Measurements from ENCODE around the gene MBNL1.
A peak's percentile ranks its signal among the peaks of the same experiment; 100 is the strongest.
"Not testable (repeated sequence)": the region's sequence is repeated elsewhere in the genome, so short reads cannot be mapped to it uniquely, and the experiment has no call there.

MBNL1 gene

GRCh38 chr3:152416808-152417580, 148.3 kb downstream of the MBNL1 start:
- no peak for DNase-seq

DNA sequence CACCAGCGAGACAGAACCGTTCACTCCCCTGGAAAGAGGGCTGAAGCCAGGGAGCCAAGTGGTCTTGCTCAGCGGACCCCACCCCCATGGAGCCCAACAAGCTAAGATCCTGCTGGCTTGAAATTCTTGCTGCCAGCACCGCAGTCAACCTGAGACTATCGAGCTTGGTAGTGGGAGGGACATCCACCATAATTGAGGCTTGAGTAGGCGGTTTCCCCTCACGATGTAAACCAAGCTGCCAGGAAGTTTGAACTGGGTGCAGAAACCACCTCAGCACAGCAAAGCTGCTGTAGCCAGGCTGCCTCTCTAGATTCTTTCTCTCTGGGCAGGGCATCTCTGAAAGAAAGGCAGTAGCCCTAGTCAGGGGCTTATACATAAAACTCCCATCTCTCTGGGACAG, 151.0 kb downstream of the MBNL1 start:
- no peak for DNase-seq

DNA sequence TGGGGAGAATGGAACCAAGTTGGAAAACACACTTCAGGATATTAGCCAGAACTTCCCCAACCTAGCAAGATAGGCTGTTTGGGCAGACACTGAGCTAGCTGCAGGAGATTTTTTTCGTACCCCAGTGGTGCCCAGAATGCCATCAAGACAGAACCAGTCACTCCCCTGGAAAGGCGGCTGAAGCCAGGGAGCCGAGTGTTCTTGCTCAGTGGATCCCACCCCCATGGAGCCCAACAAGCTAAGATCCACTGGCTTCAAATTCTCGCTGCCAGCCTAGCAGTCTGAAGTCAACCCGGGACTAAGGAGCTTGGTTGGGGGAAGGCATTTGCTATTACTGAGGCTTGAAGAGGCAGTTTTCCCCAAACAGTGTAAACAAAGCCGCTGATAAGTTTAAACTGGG, 152.4 kb downstream of the MBNL1 start:
- no peak for DNase-seq

DNA sequence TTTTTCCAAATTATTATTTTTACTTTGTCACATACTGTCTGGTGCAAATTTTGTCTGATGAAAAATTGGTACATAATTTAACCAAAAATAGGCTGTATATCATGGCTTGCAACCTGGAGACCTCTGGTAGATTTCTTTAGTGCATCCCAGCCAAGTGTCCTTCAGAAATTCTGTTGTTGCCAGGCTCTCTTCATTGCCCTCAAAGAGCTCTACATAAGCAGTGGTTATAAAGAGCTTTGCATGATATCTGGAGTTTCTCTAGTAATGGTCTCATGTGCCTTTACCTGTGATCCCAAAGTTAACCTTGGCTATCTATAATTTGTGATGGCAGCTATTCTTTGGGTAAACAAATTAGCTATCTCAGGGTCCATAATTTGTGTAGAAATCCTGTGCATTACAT, 157.7 kb downstream of the MBNL1 start:
- no peak for DNase-seq

DNA sequence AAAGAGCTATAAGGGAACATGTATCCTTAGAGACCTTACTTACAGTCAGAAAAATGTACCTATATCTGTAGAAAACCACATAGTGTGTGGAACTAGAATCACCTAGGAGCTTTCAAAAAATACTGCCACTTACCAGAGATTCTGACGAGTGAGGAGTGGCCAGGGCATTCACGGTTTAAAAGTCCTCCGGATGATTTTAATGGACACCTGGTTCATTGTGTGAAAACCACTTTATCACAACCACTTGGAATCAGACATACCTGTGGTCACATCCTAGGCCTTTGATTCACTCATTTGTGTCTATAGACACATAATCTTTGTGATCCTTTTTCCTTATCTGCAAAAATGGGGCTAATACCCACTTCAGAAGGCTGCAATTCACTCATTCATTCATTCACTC, 159.8 kb downstream of the MBNL1 start:
- peak; percentile 57 for DNase-seq

- no peak for DNase-seq
These were observed 161.7 kb downstream of the MBNL1 start for GRCh38 chr3:152430223-152431002.

DNA sequence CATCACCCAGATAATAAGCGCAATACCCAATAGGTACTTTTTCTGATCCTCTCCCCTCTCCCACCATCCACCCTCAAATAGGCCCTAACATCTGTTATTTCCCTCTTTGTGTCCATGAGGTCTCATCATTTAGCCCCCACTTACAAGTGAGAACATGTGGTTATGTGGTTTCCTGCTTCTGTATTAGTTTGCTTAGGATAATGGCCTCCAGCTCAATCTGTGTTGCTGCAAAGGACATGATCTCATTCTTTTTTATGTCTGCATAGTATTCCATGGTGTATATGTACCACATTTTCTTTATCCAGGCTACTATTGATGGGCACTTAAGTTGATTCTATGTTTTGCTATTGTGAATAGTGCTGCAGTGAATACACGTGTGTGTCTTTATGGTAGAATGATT, 165.4 kb downstream of the MBNL1 start:
- DNase-seq = no peak

DNA sequence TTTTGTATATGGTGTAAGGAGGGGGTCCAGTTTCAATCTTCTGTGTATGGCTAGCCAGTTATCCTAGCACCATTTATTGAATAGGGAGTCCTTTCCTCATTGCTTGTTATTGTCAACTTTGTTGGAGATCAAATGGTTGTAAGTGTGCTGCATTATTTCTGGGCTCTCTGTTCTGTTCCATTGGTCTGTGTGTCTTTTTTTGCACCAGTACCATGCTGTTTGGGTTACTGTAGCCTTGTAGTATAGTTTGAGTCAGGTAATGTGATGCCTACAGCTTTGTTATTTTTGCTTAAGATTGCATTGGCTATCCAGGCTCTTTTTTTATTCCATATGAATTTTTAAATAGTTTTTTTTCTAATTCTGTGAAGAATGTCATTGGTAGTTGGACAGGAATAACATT, 166.5 kb downstream of the MBNL1 start:
- not testable (repeated sequence) for DNase-seq

DNA sequence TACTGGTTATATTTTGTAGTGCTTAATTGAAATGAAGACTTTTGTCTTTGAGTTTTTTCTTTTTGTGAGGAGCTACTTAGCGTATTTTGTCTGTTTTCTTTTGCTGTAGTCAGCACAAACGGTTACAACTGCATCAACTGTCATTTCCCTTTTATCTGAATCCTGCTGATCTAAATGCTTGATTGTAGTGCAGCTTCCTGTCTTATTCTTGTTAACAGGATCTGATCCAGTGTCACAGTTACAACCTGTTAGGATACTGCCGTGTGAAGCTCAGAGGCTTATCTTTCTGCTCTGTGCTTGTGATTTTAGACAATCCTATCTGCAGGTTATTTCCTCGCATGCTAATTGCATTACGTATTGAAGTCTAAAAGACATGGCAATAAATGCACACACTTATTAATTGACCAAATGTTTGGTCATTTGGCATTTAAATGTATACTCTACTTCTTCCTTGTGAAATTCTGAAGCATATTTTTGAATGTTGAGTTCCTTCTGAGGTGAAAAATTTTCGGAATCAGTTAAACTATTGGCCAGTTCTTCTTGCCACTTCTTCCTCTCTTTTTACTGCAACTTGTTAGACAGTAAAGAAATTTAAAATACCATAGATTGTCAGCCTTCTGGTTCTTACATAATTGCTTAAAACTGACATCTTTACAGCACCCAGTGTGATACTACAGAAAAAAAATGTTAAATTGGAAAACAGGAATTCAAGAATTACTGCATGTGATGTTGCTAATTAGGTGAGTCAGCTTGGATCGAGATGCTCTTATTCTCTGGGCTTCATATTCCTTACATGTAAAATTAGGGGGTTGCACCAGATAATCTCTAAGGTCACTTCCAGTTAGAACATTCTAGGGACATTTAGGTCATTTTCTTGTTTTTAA, 168.2 kb downstream of the MBNL1 start:
- DNase-seq = no peak

GRCh38 chr3:152438181-152438580, 169.5 kb downstream of the MBNL1 start:
- DNase-seq = no peak

DNA sequence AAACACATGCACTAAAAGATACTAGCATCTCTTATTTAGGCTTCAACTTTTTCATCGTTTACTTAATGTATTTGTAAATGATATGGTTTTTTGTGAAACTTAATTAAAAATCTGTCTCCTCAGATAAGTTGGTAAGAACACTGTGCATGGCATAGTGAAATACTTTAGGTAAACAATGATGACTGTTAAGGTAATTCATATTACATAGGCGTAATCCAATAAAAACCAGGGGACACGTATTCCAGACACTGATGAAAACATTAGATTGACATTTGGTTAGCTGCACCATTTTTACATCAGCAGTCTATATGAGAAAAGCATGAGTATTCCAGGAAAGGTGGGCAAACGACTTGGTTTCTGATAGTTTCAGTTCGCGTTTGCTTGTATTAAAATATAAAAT, 170.0 kb downstream of the MBNL1 start:
- DNase-seq = no peak

DNA sequence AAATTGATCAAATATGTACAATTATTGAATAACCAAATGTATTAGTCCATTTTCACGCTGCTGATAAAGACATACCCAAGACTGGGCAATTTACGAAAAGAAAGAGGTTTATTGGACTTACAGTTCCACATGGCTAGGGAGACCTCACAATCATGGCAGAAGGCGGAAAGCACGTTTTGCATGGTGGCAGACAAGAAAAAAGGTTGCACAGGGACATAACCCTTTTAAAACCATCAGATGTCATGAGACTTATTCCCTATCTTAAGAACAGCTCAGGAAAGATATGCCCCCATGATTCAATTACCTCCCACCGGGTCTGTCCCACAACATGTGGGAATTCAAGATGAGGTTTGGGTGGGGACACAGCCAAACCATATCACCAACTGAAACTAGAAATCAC, 171.5 kb downstream of the MBNL1 start:
- DNase-seq = not testable (repeated sequence)

- no peak for DNase-seq
These were observed 174.7 kb downstream of the MBNL1 start for GRCh38 chr3:152443212-152444023.

DNA sequence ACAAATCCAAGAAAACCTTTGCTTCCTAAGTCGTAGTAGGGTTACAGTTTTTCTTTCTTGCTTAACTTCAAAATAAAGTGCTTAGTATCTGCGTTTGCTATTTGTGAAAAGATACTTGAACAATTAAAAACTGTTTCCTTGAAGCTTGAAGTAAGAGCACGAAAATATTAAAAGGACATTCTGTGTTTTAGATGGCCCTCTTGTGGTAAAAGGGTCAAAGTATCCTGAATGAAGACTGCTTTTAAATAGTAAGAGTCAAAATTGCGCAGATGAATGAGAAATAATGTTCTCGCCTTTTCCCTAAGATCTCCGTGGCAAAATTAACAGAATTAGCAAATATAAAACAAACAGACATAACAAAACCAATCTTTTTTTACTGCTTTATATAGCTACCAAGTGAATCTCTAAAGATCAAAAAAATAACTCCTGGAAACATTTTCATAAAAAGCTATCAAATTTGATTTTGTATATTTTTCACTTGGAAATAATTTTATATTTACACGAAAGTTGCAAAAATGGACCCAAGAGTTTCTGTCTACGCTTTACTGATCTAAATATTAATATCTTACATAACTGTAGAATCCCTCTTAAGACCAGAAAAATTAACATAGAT, 175.4 kb downstream of the MBNL1 start:
- no peak for DNase-seq

GRCh38 chr3:152445212-152445611, 176.5 kb downstream of the MBNL1 start:
- DNase-seq = no peak

GRCh38 chr3:152446495-152446894, 177.8 kb downstream of the MBNL1 start:
- no peak for DNase-seq

- DNase-seq = no peak
These were observed 178.8 kb downstream of the MBNL1 start for GRCh38 chr3:152447511-152447910.

- no peak for DNase-seq
These were observed 179.4 kb downstream of the MBNL1 start for GRCh38 chr3:152448091-152448490.

- no peak for DNase-seq
These were observed 183.6 kb downstream of the MBNL1 start for GRCh38 chr3:152452318-152452717.

GRCh38 chr3:152454076-152454875, 185.5 kb downstream of the MBNL1 start:
- no peak for DNase-seq

DNA sequence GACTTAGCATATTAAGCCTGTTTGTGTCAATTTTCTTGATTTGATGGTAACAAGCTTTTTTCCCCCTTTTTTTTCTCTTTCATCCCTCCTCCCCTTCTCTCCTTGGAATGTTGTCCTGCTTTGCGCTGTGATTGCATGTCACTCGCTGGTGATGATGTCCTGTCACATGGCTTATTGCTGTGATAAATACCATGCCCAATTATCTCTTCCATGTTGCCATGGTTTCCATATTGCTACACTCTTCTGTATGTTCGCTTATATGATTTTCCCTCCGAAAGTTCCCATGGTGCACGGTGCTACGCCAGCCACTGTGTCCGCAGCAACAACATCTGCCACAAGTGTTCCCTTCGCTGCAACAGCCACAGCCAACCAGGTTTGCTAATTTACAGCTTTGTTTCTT, 187.3 kb downstream of the MBNL1 start:
- DNase-seq = no peak

All from NCI-H2029 treated with DMSO at 0.1 percent for 48 hours (cell line).